Measurements from ENCODE around the gene SLC26A6.

SLC26A6 gene

GRCh38 chr3:48619541-48620524, 15.4 kb downstream of the SLC26A6 start:
- Histone ChIP-seq H3K4me3 (ENCODE audit: insufficient read depth, low read depth, low read length) (no peak overlapping the region), H3K4me1 (ENCODE audit: control insufficient read depth, insufficient read depth, low read length) (no peaks in the 10 kb centered on the region), H3K27ac (ENCODE audit: insufficient read depth, low read depth, low read length, poor library complexity, severe bottlenecking) (no peak overlapping the region), H3K36me3 (ENCODE audit: control insufficient read depth, insufficient read depth, low read length) (peaks cover 7% of the 10 kb centered on the region), H3K27me3 (ENCODE audit: control insufficient read depth, insufficient read depth, low read length, poor library complexity, severe bottlenecking) (no peaks in the 10 kb centered on the region), H3K9me3 (ENCODE audit: control insufficient read depth, low read length) (peaks cover 2% of the 10 kb centered on the region)
- 92 to 93% methylated on average over 7 of the region's 7 CpGs for WGBS, 2 experiments

- 96 to 99% methylated on average over 4 of the region's 4 CpGs for WGBS, 2 experiments
- peaks cover 2% of the 10 kb centered on the region for H3K9me3 ChIP-seq (ENCODE audit: control insufficient read depth, low read length)
- no peaks in the 10 kb centered on the region for H3K4me1 ChIP-seq (ENCODE audit: control insufficient read depth, insufficient read depth, low read length)
- no peaks in the 10 kb centered on the region for H3K27me3 ChIP-seq (ENCODE audit: control insufficient read depth, insufficient read depth, low read length, poor library complexity, severe bottlenecking)
- H3K27ac ChIP-seq (ENCODE audit: insufficient read depth, low read depth, low read length, poor library complexity, severe bottlenecking) = no peak overlapping the region
- peak overlapping the region; percentile 6 for H3K4me3 ChIP-seq (ENCODE audit: insufficient read depth, low read depth, low read length)
- H3K36me3 ChIP-seq (ENCODE audit: control insufficient read depth, insufficient read depth, low read length) = peaks cover 7% of the 10 kb centered on the region
Measured at GRCh38 chr3:48617559-48617958, 17.7 kb downstream of the SLC26A6 start.

GRCh38 chr3:48614044-48614443, 21.2 kb downstream of the SLC26A6 start:
- no peaks in the 10 kb centered on the region for H3K27me3 ChIP-seq (ENCODE audit: control insufficient read depth, insufficient read depth, low read length, poor library complexity, severe bottlenecking)
- H3K27ac ChIP-seq (ENCODE audit: insufficient read depth, low read depth, low read length, poor library complexity, severe bottlenecking) = no peak overlapping the region
- no peaks in the 10 kb centered on the region for H3K4me1 ChIP-seq (ENCODE audit: control insufficient read depth, insufficient read depth, low read length)
- H3K36me3 ChIP-seq (ENCODE audit: control insufficient read depth, insufficient read depth, low read length) = no peaks in the 10 kb centered on the region
- 98 to 100% methylated on average over 3 of the region's 3 CpGs for WGBS, 2 experiments
- peaks cover 2% of the 10 kb centered on the region for H3K9me3 ChIP-seq (ENCODE audit: control insufficient read depth, low read length)
- no peak overlapping the region for H3K4me3 ChIP-seq (ENCODE audit: insufficient read depth, low read depth, low read length)

- Histone ChIP-seq H3K27ac (ENCODE audit: insufficient read depth, low read depth, low read length, poor library complexity, severe bottlenecking) (no peak overlapping the region), H3K4me3 (ENCODE audit: insufficient read depth, low read depth, low read length) (no peak overlapping the region), H3K36me3 (ENCODE audit: control insufficient read depth, insufficient read depth, low read length) (no peaks in the 10 kb centered on the region), H3K4me1 (ENCODE audit: control insufficient read depth, insufficient read depth, low read length) (no peaks in the 10 kb centered on the region), H3K9me3 (ENCODE audit: control insufficient read depth, low read length) (peaks cover 2% of the 10 kb centered on the region), H3K27me3 (ENCODE audit: control insufficient read depth, insufficient read depth, low read length, poor library complexity, severe bottlenecking) (no peaks in the 10 kb centered on the region)
- WGBS, 2 experiments = 100% methylated on average over 1 of the region's 1 CpG
Measured at GRCh38 chr3:48612309-48612708, 23.0 kb downstream of the SLC26A6 start.

GRCh38 chr3:48609088-48610005, 25.9 kb downstream of the SLC26A6 start, which contains the start of gene UQCRC1:
Gene UQCRC1 (minus strand): TSS chr3:48609646. CDS start chr3:48609620, 26 bp downstream.
- 1% methylated on average over 86 of the region's 86 CpGs for WGBS, 2 experiments
- Histone ChIP-seq H3K9me3 (ENCODE audit: control insufficient read depth, low read length) (no peaks in the 10 kb centered on the region), H3K27me3 (ENCODE audit: control insufficient read depth, insufficient read depth, low read length, poor library complexity, severe bottlenecking) (no peaks in the 10 kb centered on the region), H3K27ac (ENCODE audit: insufficient read depth, low read depth, low read length, poor library complexity, severe bottlenecking) (no peak within 1 kb of the TSS), H3K4me1 (ENCODE audit: control insufficient read depth, insufficient read depth, low read length) (no peaks in the 10 kb centered on the region), H3K4me3 (ENCODE audit: insufficient read depth, low read depth, low read length) (peak within 1 kb of the TSS; percentile 98), H3K36me3 (ENCODE audit: control insufficient read depth, insufficient read depth, low read length) (peaks cover 19% of the 10 kb centered on the region)

- H3K4me3 ChIP-seq (ENCODE audit: insufficient read depth, low read depth, low read length) = no peak overlapping the region
- H3K9me3 ChIP-seq (ENCODE audit: control insufficient read depth, low read length) = no peaks in the 10 kb centered on the region
- H3K27me3 ChIP-seq (ENCODE audit: control insufficient read depth, insufficient read depth, low read length, poor library complexity, severe bottlenecking) = no peaks in the 10 kb centered on the region
- WGBS, 2 experiments = 91 to 93% methylated on average over 5 of the region's 5 CpGs
- no peak overlapping the region for H3K27ac ChIP-seq (ENCODE audit: insufficient read depth, low read depth, low read length, poor library complexity, severe bottlenecking)
- H3K4me1 ChIP-seq (ENCODE audit: control insufficient read depth, insufficient read depth, low read length) = no peaks in the 10 kb centered on the region
- peaks cover 37% of the 10 kb centered on the region for H3K36me3 ChIP-seq (ENCODE audit: control insufficient read depth, insufficient read depth, low read length)
Measured at GRCh38 chr3:48607519-48607918, 27.7 kb downstream of the SLC26A6 start.

- peaks cover 74% of the 10 kb centered on the region for H3K36me3 ChIP-seq (ENCODE audit: control insufficient read depth, insufficient read depth, low read length)
- no peak overlapping the region for H3K4me3 ChIP-seq (ENCODE audit: insufficient read depth, low read depth, low read length)
- 92 to 93% methylated on average over 2 of the region's 2 CpGs for WGBS, 2 experiments
- no peak overlapping the region for H3K27ac ChIP-seq (ENCODE audit: insufficient read depth, low read depth, low read length, poor library complexity, severe bottlenecking)
- no peaks in the 10 kb centered on the region for H3K9me3 ChIP-seq (ENCODE audit: control insufficient read depth, low read length)
- H3K4me1 ChIP-seq (ENCODE audit: control insufficient read depth, insufficient read depth, low read length) = no peaks in the 10 kb centered on the region
- H3K27me3 ChIP-seq (ENCODE audit: control insufficient read depth, insufficient read depth, low read length, poor library complexity, severe bottlenecking) = no peaks in the 10 kb centered on the region
Measured at GRCh38 chr3:48601622-48601994, 33.7 kb downstream of the SLC26A6 start.

- Histone ChIP-seq H3K36me3 (ENCODE audit: control insufficient read depth, insufficient read depth, low read length) (peaks cover 70% of the 10 kb centered on the region), H3K9me3 (ENCODE audit: control insufficient read depth, low read length) (no peaks in the 10 kb centered on the region), H3K4me3 (ENCODE audit: insufficient read depth, low read depth, low read length) (no peak overlapping the region), H3K27ac (ENCODE audit: insufficient read depth, low read depth, low read length, poor library complexity, severe bottlenecking) (no peak overlapping the region), H3K4me1 (ENCODE audit: control insufficient read depth, insufficient read depth, low read length) (peaks cover 3% of the 10 kb centered on the region), H3K27me3 (ENCODE audit: control insufficient read depth, insufficient read depth, low read length, poor library complexity, severe bottlenecking) (no peaks in the 10 kb centered on the region)
- WGBS, 2 experiments = 96% methylated on average over 19 of the region's 19 CpGs
Measured at GRCh38 chr3:48600711-48601621, 34.3 kb downstream of the SLC26A6 start.

GRCh38 chr3:48599509-48600285, 35.6 kb downstream of the SLC26A6 start:
- H3K27ac ChIP-seq (ENCODE audit: insufficient read depth, low read depth, low read length, poor library complexity, severe bottlenecking) = no peak overlapping the region

More at GRCh38 chr3:48599509-48600285, 35.6 kb downstream of the SLC26A6 start:
- Histone ChIP-seq H3K4me3 (ENCODE audit: insufficient read depth, low read depth, low read length) (no peak overlapping the region), H3K4me1 (ENCODE audit: control insufficient read depth, insufficient read depth, low read length) (peaks cover 13% of the 10 kb centered on the region), H3K27me3 (ENCODE audit: control insufficient read depth, insufficient read depth, low read length, poor library complexity, severe bottlenecking) (peaks cover 9% of the 10 kb centered on the region), H3K36me3 (ENCODE audit: control insufficient read depth, insufficient read depth, low read length) (peaks cover 59% of the 10 kb centered on the region), H3K9me3 (ENCODE audit: control insufficient read depth, low read length) (no peaks in the 10 kb centered on the region)
- 92 to 96% methylated on average over 12 of the region's 12 CpGs for WGBS, 2 experiments

Measured in ectodermal cell (in vitro differentiated cells).